ENCODE measurements around the gene DOCK4.

DNA sequence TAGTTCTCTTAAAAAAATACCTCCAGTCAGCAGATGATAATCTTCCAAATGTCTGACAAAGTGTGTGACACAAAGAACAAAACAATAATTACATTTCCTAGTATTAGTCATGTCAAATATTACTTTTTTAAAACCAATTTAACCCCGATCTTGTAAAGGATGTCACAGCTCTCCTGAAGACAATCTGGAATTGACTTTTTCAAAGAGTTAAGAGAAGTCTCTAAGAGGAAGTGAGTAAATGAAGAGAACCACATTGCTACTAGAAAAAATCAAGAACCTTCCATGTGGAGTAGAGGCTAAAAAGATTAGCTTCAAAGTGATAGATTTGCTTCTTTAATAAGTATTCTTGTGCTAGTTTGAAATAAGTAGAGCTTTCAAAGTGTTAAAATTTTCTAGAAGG lies 425.7 kb downstream of the DOCK4 start:
- TF ChIP-seq EZH2 (IDR thresholded peaks at IDR 0.05; ENCODE audit: insufficient read depth, poor library complexity, severe bottlenecking) (no peak), EZH2phosphoT487 (IDR thresholded peaks at IDR 0.05; ENCODE audit: insufficient read depth, low read depth) (no peak)
